GM21825 (cell line): ENCODE measurements around the gene TM9SF2.
A peak's percentile ranks its signal among the peaks of the same experiment; 100 is the strongest.

Experiments
- ATAC-seq: cut with Tn5 transposase; IDR thresholded peaks from one replicate; pipeline ENCODE4 v1.9.1; 2021; ENCODE audit warnings: mild to moderate bottlenecking, moderate library complexity; ENCODE audit not compliant: unreplicated experiment

The TM9SF2 gene

DNA sequence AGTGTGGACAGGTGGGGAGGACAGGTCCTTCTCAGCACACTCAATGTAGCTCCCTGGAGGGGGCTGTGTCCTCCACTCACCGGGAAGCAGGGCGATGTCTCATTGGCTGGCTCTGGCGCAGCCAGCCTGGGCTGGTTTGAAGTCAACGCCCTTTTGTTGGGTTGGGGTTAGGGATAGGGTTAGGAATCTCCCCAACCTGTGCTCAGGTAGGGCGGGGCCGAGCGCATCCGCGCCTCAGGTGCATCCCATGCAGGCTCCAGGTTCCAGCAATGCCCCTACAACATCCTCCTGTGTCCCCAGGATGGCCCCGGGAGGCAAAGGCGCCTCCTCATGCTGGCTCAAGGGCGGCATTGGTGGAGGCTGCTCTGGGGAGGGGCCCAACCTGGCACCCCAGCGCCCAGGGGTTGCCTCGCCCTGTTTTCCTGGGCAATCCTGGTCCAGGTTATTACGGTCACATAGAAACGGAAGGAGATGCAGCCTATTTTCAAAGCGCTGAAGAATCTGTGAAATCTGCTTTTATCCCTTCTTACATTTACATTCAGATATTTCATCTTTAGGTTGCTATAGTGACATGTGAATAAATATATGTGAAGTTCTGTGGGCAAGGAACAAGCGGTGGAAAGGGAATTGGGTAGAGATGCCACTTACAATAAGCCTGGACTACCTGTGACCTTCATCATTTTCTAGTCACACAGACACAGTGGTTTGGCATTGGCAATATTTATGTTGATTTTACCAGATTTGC is 74.3 kb downstream of the TM9SF2 start:
- no peak for ATAC-seq

- ATAC-seq = no peak
Observed at GRCh38 chr13:99577934-99578917, 77.0 kb downstream of the TM9SF2 start.

- no peak for ATAC-seq
Observed at GRCh38 chr13:99580500-99581268, 79.4 kb downstream of the TM9SF2 start.

GRCh38 chr13:99582511-99582910 is 81.2 kb downstream of the TM9SF2 start:
- ATAC-seq = no peak

- no peak for ATAC-seq
Observed at GRCh38 chr13:99585609-99586008, 84.3 kb downstream of the TM9SF2 start.

DNA sequence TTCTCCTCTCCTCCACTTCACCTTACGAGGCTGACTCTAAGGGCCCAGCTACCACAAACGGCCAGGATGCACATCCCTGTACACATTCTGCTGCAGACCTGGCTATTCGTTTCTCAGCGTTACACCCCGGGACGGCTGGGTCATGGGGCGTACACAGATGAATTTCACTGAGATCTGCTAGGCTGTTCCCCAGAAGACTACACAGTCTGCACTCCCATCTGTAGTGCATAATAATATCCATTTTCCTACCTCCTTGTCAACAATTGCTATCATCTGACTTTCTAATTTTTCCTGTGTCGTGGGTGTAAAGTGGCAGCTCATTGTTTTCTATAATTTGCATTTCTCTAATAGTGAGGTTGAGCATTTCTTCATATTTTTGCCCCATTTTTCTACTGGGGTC is 85.7 kb downstream of the TM9SF2 start:
- ATAC-seq = no peak

DNA sequence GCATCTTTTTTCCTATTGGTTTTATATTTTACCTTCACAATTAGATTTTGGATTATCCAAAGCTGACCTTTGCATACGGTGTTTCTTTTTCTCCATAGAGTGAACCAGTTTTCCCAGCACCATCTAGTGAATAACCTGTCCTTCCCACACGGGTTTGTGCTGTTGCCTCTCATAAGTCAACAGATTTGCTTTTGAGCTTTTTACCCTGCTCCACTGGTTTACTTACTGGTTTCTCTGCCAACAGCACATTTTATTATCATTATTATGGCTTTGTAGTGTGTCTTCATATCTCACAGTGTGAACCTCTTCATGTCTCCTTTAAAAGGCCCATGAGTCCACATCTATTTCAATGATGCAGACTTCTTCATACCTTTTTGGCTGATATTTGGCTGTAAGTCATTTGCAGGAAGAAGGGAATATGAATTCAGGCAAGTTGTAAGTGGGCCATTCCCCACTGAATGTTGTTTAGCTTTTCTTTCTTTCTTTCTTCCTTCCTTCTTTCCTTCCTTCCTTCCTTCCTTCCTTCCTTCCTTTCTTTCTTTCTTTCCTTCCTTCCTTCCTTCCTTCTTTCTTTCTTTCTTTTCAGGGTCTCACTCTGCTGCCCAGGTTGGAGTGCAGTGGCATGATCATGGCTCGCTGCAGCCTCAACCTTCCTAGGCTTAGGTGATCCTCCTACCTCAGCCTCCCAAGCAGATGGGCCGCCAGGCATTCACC is 86.8 kb downstream of the TM9SF2 start:
- no peak for ATAC-seq

DNA sequence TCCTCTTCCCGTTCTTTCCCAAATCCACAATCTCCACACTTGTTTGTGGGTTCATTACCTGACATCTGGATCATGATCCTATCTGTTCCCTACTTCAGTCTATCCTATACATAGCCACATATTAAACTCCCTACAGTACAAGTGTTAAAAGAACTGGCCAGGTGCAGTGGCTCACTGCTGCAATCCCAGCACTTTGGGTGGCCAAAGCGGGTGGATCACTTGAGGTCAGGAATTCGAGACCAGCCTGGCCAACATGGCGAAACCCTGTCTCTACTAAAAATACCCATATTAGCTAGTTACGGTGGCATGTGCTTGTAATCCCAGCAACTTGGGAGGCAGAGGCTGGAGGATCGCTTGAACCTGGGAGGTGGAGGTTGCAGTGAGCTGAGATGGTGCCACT is 88.3 kb downstream of the TM9SF2 start:
- ATAC-seq = no peak

DNA sequence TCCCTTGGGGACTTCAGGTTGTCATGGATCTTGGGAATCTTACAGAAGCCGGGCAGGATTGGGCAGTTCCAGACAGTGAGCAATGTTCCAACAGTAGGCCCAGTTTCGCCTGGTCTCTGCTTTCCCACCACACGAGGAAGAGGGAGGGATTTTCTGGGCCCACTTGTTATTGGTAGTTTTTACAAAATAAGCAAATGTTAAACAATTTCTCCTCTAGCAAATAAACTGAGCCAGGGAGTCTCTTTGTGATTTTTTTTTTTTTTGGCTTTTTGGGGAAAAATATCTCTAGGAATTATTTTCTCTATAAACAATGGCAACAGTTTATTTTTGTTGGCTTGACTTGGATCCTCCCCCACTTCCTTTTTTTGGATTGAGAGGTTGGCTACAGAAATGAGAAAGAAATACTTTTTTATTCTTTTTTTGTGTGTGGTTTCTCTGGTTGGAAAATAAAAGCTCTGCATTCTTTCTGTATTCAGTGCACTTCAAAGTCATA is 89.3 kb downstream of the TM9SF2 start:
- no peak for ATAC-seq

- no peak for ATAC-seq
Observed at GRCh38 chr13:99596180-99596579, 94.9 kb downstream of the TM9SF2 start.

DNA sequence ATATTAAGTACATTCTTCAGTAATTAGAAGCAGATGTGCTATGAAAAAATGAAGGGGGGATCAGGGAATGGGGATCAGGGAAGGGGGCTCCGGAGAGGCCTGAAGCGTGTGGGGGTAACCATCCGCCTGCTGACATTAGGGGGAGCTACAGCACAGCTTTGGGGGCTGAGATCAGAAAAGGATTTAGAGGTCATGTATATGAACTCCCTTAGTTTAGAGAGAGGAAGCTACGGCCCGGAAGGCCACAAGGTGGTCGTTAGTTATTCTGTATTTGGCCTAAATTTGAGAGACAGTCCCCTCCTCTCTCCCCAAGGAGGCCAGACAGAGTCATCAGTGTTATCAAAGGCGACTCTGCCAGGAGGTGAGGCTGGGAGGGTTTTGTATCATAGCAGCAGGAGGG is 99.0 kb downstream of the TM9SF2 start:
- no peak for ATAC-seq

DNA sequence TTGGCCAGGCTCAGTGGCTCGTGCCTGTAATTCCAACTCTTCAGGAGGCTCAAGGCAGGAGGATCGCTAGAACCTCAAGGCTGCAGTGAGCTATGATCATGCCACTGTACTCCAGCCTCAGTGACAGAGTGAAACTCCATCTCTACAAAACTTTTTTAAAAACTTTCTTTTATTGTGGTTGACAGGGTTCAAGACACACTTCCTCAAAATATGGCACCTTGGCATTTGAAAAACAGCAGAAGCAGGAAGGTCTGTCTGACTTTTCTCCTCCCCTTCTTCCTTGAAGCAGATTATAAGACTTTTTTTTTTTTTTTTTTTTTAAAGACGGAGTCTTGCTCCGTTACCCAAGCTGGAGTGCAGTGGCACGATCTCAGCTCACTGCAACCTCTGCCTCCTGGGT is 100.3 kb downstream of the TM9SF2 start:
- no peak for ATAC-seq

DNA sequence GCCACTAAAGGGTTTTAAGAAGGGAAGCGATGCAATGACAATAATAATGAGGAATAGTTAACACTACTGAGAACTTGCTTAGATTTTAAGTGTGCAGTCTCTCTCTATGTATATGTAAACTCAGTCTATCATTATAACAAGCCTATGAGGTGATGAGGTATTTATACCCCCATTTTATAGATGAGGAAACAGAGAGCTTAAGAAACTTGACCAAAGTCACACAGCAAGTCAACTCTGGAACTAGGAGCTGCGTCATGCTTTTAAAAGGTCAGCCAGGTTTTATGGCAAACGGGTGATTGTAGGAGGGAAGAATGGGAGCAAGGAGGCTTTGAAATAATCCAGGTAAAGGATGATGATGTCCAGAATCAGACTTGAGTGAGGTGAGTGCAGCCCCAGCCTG is 103.4 kb downstream of the TM9SF2 start:
- ATAC-seq = no peak

DNA sequence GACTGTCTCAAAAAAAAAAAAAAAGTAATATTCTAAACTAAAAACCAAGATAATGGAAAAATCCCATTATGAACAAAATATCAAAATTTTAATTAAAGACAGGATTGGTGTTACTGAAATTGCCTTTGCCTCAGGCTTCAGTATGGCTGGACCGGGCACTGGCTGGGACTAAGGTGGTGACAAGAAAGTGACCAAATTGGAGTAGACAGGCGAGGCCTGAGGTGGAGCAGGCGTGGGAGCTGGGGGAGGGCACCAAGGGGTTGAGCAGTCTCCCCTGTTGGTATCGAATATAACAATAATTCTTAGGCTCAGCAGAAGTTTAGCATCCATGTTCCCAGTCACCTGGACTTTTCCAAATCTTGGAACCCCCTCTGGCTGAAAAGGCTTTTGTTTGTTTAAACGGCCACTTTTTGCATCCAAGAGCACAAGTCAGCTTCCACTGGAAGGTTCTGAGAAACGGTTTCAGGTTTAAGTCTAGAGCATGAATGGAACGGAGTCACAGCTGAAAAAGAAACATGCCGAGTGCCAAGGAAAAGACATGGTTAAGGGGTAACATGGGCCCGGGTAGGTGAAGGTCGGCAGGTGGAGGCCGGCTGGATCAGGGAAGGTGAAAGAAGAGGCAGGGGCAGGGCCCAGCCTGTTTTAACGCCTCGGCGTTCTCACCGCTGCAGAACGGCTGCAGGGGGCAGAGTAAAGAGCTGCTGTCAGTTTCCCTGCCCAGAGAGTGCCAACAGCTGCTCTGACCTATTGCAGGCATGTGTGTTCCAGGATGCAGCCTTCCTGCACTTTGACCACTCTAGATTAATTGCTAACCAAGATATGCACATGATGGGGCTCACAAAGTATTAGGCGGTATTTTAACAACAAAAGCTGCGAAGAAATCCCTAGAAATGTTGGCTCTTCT is 104.4 kb downstream of the TM9SF2 start:
- peak; percentile 61 for ATAC-seq

- peak; percentile 75 for ATAC-seq
Observed at GRCh38 chr13:99606324-99607066, 105.2 kb downstream of the TM9SF2 start, which contains the start of gene CLYBL. TSS of gene CLYBL (plus strand) at chr13:99606690.

GRCh38 chr13:99608345-99608744 is 107.1 kb downstream of the TM9SF2 start:
- no peak for ATAC-seq

DNA sequence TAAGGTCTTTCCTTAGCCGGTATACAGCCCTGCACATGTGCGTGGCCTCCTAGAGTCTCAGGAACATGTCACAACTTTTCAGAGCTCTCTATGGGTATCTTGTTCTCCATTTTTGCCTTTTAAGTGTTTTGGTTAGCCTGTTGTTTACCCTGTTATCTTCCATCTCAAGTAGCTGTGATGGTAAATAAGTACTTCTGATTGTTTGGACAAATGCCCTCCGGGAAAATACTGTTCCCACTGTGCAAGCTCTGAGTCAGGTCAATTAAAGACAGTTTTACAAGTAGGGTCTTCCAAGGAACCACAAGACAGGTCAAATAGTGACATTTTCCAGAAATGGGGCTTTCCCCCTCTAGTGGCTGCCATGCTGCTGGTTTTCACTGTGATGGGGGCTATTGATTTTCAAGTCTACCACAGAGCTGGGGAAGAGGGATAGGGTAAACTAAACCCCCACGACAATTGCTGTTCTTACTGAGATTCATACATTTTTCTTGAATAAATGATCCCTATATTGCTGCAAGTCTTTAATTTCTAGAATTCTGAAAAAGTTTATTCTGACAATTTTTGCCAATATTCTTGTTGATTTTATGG is 109.5 kb downstream of the TM9SF2 start:
- no peak for ATAC-seq
